Gastrocnemius medialis (tissue), 4 donors: ENCODE results near the gene ORAI2.

Experiments used
- CTCF ChIP-seq, 5 experiments: fragments of 450-650 bp in 3 of 5; fragments of 200-600 bp in 2 of 5; sonication (generic) in 2 of 5; IDR thresholded peaks in 4 of 5; conservative IDR thresholded peaks in 1 of 5; 1 replicate in 4 of 5; 2 replicates in 1 of 5; pipeline ENCODE4 v1.5.1; 2016 to 2019; ENCODE audit warnings: antibody characterized with exemption in 5 of 5, mild to moderate bottlenecking in 3 of 5, moderate library complexity in 3 of 5
- POLR2A ChIP-seq, 2 donors: fragments of 450-650 bp; IDR thresholded peaks; one replicate each; pipeline ENCODE4 v1.6.1; 2017; ENCODE audit warnings: antibody characterized with exemption in 2 of 2, mild to moderate bottlenecking in 2 of 2, moderate library complexity in 2 of 2

GRCh38 chr7:102451371-102452054 is 18.1 kb downstream of the ORAI2 start:
- TF ChIP-seq CTCF (IDR thresholded peaks at IDR 0.05 in 4 of 5, conservative IDR thresholded peaks at IDR 0.05 in 1 of 5), result no peak
- no peak for TF ChIP-seq POLR2A (IDR thresholded peaks at IDR 0.05)
